GM12878 (cell line): ENCODE measurements around the gene C2. TPM values are rescaled to one million over a fixed set of nuclear protein-coding genes. Genes with fewer than 3 reads are reported as not detected.

Experiments used
- ATAC-seq: fragments of 200-7000 bp; cut with Tn5 transposase; 3 replicates; pipeline ENCODE4 v1.9.1; 2020; ENCODE audit warnings: mild to moderate bottlenecking, moderate library complexity
- BruUV-seq: library from RNA; stranded (reverse); fragments of 400-500 nt; replicated peaks from 2 replicates; lab custom pipeline; 2021; lab: Mats Ljungman, UMichigan
- CTCF ChIA-PET: fragments of 300-600 bp; sonication (Branson Sonifier 250); formaldehyde crosslinking; extraction: SDS; loops from one replicate; lab custom pipeline; 2021; ENCODE audit warnings: inconsistent platforms; lab: Yijun Ruan, JAX
- POLR2A ChIA-PET: fragments of 350-600 bp; formaldehyde crosslinking; extraction: SDS; loops from one replicate; lab custom pipeline; 2021; ENCODE audit warnings: inconsistent platforms; lab: Charles Lee
- RAD21 ChIA-PET: fragments of 300-600 bp; sonication (Branson Sonifier 250); formaldehyde crosslinking; loops from one replicate; lab custom pipeline; 2023; ENCODE audit warnings: antibody characterized with exemption; ENCODE audit not compliant: unreplicated experiment; lab: Charles Lee
- SMC1A ChIA-PET: fragments of 300-600 bp; sonication (Branson Sonifier 250); formaldehyde crosslinking; loops from one replicate; lab custom pipeline; 2023; ENCODE audit not compliant: unreplicated experiment, uncharacterized antibody; lab: Charles Lee
- DNase-seq: peaks from one replicate; pipeline ENCODE4 v3.0.0-alpha.2; 2011; ENCODE audit warnings: low read depth, low spot score
- FAIRE-seq: peaks from 3 replicates; lab custom pipeline; 2011; peaks lifted over from hg19 to GRCh38; lab: Jason Lieb, UNC
- H2AFZ ChIP-seq: 2 replicates; pipeline ENCODE4 v1.6.0; 2011; ENCODE audit warnings: low read depth, low read length, control low read depth; ENCODE audit not compliant: control insufficient read depth
- H3K27ac ChIP-seq: 2 replicates; pipeline ENCODE4 v1.5.1; 2011; ENCODE audit warnings: control low read depth; ENCODE audit not compliant: control insufficient read depth, insufficient read depth
- H3K27me3 ChIP-seq, 2 experiments: replicated peaks in 1 of 2; 2 replicates each; pipeline versions ENCODE4 v1.6.0 to v1.6.1; 2011; ENCODE audit warnings: low read length in 1 of 2; ENCODE audit not compliant: control insufficient read depth in 2 of 2, insufficient read depth in 2 of 2
- H3K36me3 ChIP-seq, 2 experiments: 2 replicates each; pipeline ENCODE4 v1.5.1; 2011; ENCODE audit warnings: low read length in 1 of 2; ENCODE audit not compliant: control insufficient read depth in 2 of 2, insufficient read depth in 2 of 2
- H3K4me1 ChIP-seq: 2 replicates; pipeline ENCODE4 v1.6.1; 2011; ENCODE audit warnings: mild to moderate bottlenecking, low read length, moderate library complexity, mixed read lengths; ENCODE audit not compliant: control insufficient read depth, insufficient read depth
- H3K4me2 ChIP-seq: 2 replicates; pipeline ENCODE4 v1.6.0; 2011; ENCODE audit warnings: control low read depth; ENCODE audit not compliant: control insufficient read depth, insufficient read depth
- H3K4me3 ChIP-seq: fragments of 200-600 bp; sonication (generic); 2 replicates; pipeline ENCODE4 v1.5.1; 2016
- H3K79me2 ChIP-seq: 2 replicates; pipeline ENCODE4 v1.6.0; 2011; ENCODE audit warnings: low read length; ENCODE audit not compliant: control insufficient read depth, insufficient read depth
- H3K9ac ChIP-seq: 2 replicates; pipeline ENCODE4 v1.8.0; 2011; ENCODE audit warnings: low read length, control low read depth, mixed read lengths; ENCODE audit not compliant: control insufficient read depth, insufficient read depth
- H3K9me3 ChIP-seq: replicated peaks from 3 replicates; pipeline ENCODE4 v1.5.1; 2011; ENCODE audit warnings: mild to moderate bottlenecking, low read length; ENCODE audit not compliant: control insufficient read depth, insufficient read depth
- H4K20me1 ChIP-seq: 2 replicates; pipeline ENCODE4 v1.6.0; 2011; ENCODE audit not compliant: control insufficient read depth, insufficient read depth
- ATF7 ChIP-seq: fragments of 450-650 bp; IDR thresholded peaks from 2 replicates; pipeline ENCODE4 v1.6.1; 2016; ENCODE audit warnings: low read depth, mild to moderate bottlenecking
- CREB1 ChIP-seq: IDR thresholded peaks from 2 replicates; pipeline ENCODE4 v1.6.1; 2012; ENCODE audit warnings: low read depth, mild to moderate bottlenecking, inconsistent platforms
- CREM ChIP-seq: IDR thresholded peaks from 2 replicates; pipeline ENCODE4 v1.6.1; 2014; ENCODE audit warnings: antibody characterized with exemption, low read depth
- HCFC1 ChIP-seq: fragments of 150-350 bp; IDR thresholded peaks from 2 replicates; pipeline ENCODE4 v1.6.1; 2014; ENCODE audit warnings: low read length
- MTA3 ChIP-seq: IDR thresholded peaks from 2 replicates; pipeline ENCODE4 v1.6.1; 2012; ENCODE audit warnings: low read length, inconsistent platforms, borderline replicate concordance
- NFYB ChIP-seq: IDR thresholded peaks from 2 replicates; pipeline ENCODE4 v1.6.1; 2011; ENCODE audit warnings: low read depth, mild to moderate bottlenecking, low read length, improper control_type of control experiment, moderate library complexity; ENCODE audit not compliant: insufficient read depth
- PAX8 ChIP-seq: fragments of 450-650 bp; IDR thresholded peaks from 2 replicates; pipeline ENCODE4 v1.6.1; 2017; ENCODE audit warnings: mild to moderate bottlenecking, moderate library complexity
- RAD51 ChIP-seq: fragments of 450-650 bp; IDR thresholded peaks from 2 replicates; pipeline ENCODE4 v1.6.1; 2016; ENCODE audit warnings: moderate library complexity, mild to moderate bottlenecking, inconsistent platforms
- SIN3A ChIP-seq: IDR thresholded peaks from 2 replicates; pipeline ENCODE4 v1.6.1; 2012; ENCODE audit warnings: low read depth, low read length, improper control_type of control experiment
- SREBF1 ChIP-seq: IDR thresholded peaks from 2 replicates; pipeline ENCODE4 v1.6.1; 2012; ENCODE audit warnings: mild to moderate bottlenecking, low read length
- SUPT20H ChIP-seq: IDR thresholded peaks from 2 replicates; pipeline ENCODE4 v1.6.1; 2011; ENCODE audit warnings: low read depth, mild to moderate bottlenecking, low read length, moderate library complexity, borderline replicate concordance; ENCODE audit not compliant: control insufficient read depth
- YY1 ChIP-seq: IDR thresholded peaks from 2 replicates; pipeline ENCODE4 v1.6.1; 2011; ENCODE audit warnings: low read depth, mild to moderate bottlenecking, low read length
- ZBTB40 ChIP-seq: fragments of 450-650 bp; IDR thresholded peaks from 2 replicates; pipeline ENCODE4 v1.6.1; 2016; ENCODE audit warnings: mild to moderate bottlenecking, moderate library complexity, borderline replicate concordance
- WGBS: methylation state at CpG from one replicate; pipeline ENCODE4 v1.1.6; 2016; ENCODE audit warnings: low lambda C conversion rate; ENCODE audit not compliant: insufficient replicate concordance, insufficient coverage; ENCODE audit errors: missing lambda C conversion rate; 5-methylcytosine and 5-hydroxymethylcytosine counted together
- in situ Hi-C: fragments of 300-500 bp; cut with MboI; formaldehyde crosslinking; loops from 9 replicates; pipeline ENCODE4 v1.14.3; 2018; ENCODE audit warnings: mixed read lengths
- intact Hi-C: fragments of 100-400 bp; cut with micrococcal nuclease; formaldehyde crosslinking; loops from one replicate; pipeline ENCODE4 v1.14.2; 2022; ENCODE audit not compliant: unreplicated experiment
- polyA plus RNA-seq, 11 experiments: library from polyadenylated mRNA; depleted of rRNA in 4 of 11; unstranded in 6 of 11; stranded (reverse) in 5 of 11; fragments of >200 nt; fragmentation: Nextera tagmentation in 4 of 11; fragmentation: Illumina TruSeq in 1 of 11; extraction: Ambion mirVana in 4 of 11; extraction: Trizol in 1 of 11; gene quantifications; 1 replicate in 1 of 11; 2 replicates in 10 of 11; pipeline versions ENCODE4 v1.2.1 to v1.2.3, GENCODE V29; 2011 to 2016; ENCODE audit warnings: inconsistent platforms in 2 of 11, missing spikeins in 2 of 11, low read depth in 1 of 11
- total RNA-seq, 4 experiments: library from RNA; depleted of rRNA in 3 of 4; stranded (reverse); fragments of >200 nt in 3 of 4; fragmentation: Illumina TruSeq in 1 of 4; extraction: Trizol in 1 of 4; gene quantifications; 2 replicates each; pipeline versions ENCODE4 v1.2.1 to v1.2.3, GENCODE V29; 2013 to 2021
- TF ChIP-seq, protein P1 (sequence below): IDR thresholded peaks from 2 replicates; pipeline ENCODE4 v1.6.1; 2012; ENCODE audit warnings: improper control_type of control experiment, low read depth, low read length; ENCODE audit not compliant: insufficient replicate concordance

The C2 gene
- total and polyA plus RNA-seq, 10 of the 15 experiments (the other 5 are each of a cell fraction or from before 2014, with no cell fraction given) = 0.06 to 0.97 (median 0.21) TPM; not detected in 5

GRCh38 chr6:31898383-31899011, 29.0 kb upstream of the C2 start:
- in situ Hi-C loops (no loop called here), intact Hi-C loops (no loop called here)
- Histone ChIP-seq H4K20me1 (no peaks in the 10 kb centered on the region), H3K79me2 (peaks cover 12% of the 10 kb centered on the region), H3K36me3 (peaks cover 0 to 5% of the 10 kb centered on the region in 2 experiments; a peak in 3 of 4 replicates), H3K27me3 (no peaks in the 10 kb centered on the region), H3K9ac (peak overlapping the region; percentile 76), H3K4me2 (peak overlapping the region; percentile 77), H2AFZ (peak overlapping the region; percentile 77), H3K4me3 (peak overlapping the region; percentile 91), H3K27ac (peak overlapping the region; percentile 70), H3K9me3 (no peaks in the 10 kb centered on the region), H3K4me1 (peaks cover 18% of the 10 kb centered on the region)
- FAIRE-seq (peak; percentile 88), ATAC-seq (peak; percentile 53), DNase-seq (no peak)
- no TSS peak for BruUV-seq
- 14% methylated on average over 8 of the region's 8 CpGs for WGBS
- RAD21 ChIA-PET = interaction anchor here (0.7 to 1.5 kb wide), 4 partner anchors 18 to 66 kb away, joined by 3 to 7 read pairs (median 3); partner anchors contain the start of gene NEU1
- SMC1A ChIA-PET = interaction anchor here (0.6 to 1.3 kb wide), 8 partner anchors 10 to 668 kb away, joined by 3 to 4 read pairs (median 3); partner anchors contain the start of genes NELFE, NEU1 and SKIC2
- CTCF ChIA-PET = interaction anchor here (0.7 to 1.5 kb wide), 7 partner anchors 15 to 247 kb away, joined by 3 to 9 read pairs (median 3); no protein-coding TSS in a partner anchor
- POLR2A ChIA-PET = interaction anchor here (0.6 to 1.9 kb wide), 13 partner anchors 9 to 948 kb away, joined by 3 to 6 read pairs (median 4); partner anchors contain the start of genes ABHD16A, ATF6B, FKBPL and NEU1
- TF ChIP-seq SUPT20H = no peak
- peak; percentile 92 for TF ChIP-seq HCFC1
- peak; percentile 20; the same call in 1 of the 2 replicates for TF ChIP-seq ATF7
- TF ChIP-seq YY1 = 0 out of 2 replicates have a peak, but pooled peaks have one; percentile 30
- no peak for TF ChIP-seq MTA3
- TF ChIP-seq PAX8 = no peak
- peak; percentile 58 for TF ChIP-seq CREB1
- peak; percentile 49; the same call in 1 of the 2 replicates for TF ChIP-seq CREM
- TF ChIP-seq NFYB = no peak
- peak; percentile 57; the same call in 1 of the 2 replicates for TF ChIP-seq RAD51
- TF ChIP-seq SIN3A = 0 out of 2 replicates have a peak, but pooled peaks have one; percentile 17
- TF ChIP-seq, protein P1, sequence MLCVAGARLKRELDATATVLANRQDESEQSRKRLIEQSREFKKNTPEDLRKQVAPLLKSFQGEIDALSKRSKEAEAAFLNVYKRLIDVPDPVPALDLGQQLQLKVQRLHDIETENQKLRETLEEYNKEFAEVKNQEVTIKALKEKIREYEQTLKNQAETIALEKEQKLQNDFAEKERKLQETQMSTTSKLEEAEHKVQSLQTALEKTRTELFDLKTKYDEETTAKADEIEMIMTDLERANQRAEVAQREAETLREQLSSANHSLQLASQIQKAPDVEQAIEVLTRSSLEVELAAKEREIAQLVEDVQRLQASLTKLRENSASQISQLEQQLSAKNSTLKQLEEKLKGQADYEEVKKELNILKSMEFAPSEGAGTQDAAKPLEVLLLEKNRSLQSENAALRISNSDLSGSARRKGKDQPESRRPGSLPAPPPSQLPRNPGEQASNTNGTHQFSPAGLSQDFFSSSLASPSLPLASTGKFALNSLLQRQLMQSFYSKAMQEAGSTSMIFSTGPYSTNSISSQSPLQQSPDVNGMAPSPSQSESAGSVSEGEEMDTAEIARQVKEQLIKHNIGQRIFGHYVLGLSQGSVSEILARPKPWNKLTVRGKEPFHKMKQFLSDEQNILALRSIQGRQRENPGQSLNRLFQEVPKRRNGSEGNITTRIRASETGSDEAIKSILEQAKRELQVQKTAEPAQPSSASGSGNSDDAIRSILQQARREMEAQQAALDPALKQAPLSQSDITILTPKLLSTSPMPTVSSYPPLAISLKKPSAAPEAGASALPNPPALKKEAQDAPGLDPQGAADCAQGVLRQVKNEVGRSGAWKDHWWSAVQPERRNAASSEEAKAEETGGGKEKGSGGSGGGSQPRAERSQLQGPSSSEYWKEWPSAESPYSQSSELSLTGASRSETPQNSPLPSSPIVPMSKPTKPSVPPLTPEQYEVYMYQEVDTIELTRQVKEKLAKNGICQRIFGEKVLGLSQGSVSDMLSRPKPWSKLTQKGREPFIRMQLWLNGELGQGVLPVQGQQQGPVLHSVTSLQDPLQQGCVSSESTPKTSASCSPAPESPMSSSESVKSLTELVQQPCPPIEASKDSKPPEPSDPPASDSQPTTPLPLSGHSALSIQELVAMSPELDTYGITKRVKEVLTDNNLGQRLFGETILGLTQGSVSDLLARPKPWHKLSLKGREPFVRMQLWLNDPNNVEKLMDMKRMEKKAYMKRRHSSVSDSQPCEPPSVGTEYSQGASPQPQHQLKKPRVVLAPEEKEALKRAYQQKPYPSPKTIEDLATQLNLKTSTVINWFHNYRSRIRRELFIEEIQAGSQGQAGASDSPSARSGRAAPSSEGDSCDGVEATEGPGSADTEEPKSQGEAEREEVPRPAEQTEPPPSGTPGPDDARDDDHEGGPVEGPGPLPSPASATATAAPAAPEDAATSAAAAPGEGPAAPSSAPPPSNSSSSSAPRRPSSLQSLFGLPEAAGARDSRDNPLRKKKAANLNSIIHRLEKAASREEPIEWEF = no peak
- TF ChIP-seq ZBTB40 = 0 out of 2 replicates have a peak, but pooled peaks have one; percentile 31
- peak; percentile 37; the same call in 1 of the 2 replicates for TF ChIP-seq SREBF1
